Tibial nerve (tissue), 4 donors: ENCODE measurements around the gene HSCB.

ENCODE experiments used
- CTCF ChIP-seq, 5 experiments: fragments of 200-600 bp in 3 of 5; fragments of 450-650 bp in 2 of 5; sonication (generic) in 3 of 5; IDR thresholded peaks; one replicate each; pipeline ENCODE4 v1.5.1; 2016 to 2019; ENCODE audit warnings: antibody characterized with exemption in 5 of 5, mild to moderate bottlenecking in 3 of 5, moderate library complexity in 2 of 5
- EP300 ChIP-seq, 2 donors: sonication (generic); formaldehyde crosslinking; IDR thresholded peaks; one replicate each; pipeline ENCODE4 v1.6.1; 2017; ENCODE audit warnings: antibody characterized with exemption in 2 of 2, mild to moderate bottlenecking in 1 of 2
- POLR2A ChIP-seq, 2 donors: fragments of 450-650 bp; IDR thresholded peaks; one replicate each; pipeline ENCODE4 v1.6.1; 2017; ENCODE audit warnings: antibody characterized with exemption in 2 of 2, mild to moderate bottlenecking in 2 of 2, moderate library complexity in 2 of 2

GRCh38 chr22:28737701-28738100, 4.1 kb upstream of the HSCB start:
- TF ChIP-seq CTCF (IDR thresholded peaks at IDR 0.05): no peak
- TF ChIP-seq POLR2A (IDR thresholded peaks at IDR 0.05): no peak
- no peak for TF ChIP-seq EP300 (IDR thresholded peaks at IDR 0.05)
